GM12875 (cell line): ENCODE measurements around the gene USP48.

Source experiments
- H3K4me3 ChIP-seq: one replicate; pipeline ENCODE4 v1.5.1; 2011; ENCODE audit warnings: low read depth, low read length, control low read depth
- CTCF ChIP-seq: IDR thresholded peaks from 2 replicates; pipeline ENCODE4 v1.5.1; 2011; ENCODE audit warnings: low read depth, mild to moderate bottlenecking, control low read depth, inconsistent platforms, low read length, moderate library complexity, borderline replicate concordance; ENCODE audit not compliant: insufficient read depth

USP48 gene

DNA sequence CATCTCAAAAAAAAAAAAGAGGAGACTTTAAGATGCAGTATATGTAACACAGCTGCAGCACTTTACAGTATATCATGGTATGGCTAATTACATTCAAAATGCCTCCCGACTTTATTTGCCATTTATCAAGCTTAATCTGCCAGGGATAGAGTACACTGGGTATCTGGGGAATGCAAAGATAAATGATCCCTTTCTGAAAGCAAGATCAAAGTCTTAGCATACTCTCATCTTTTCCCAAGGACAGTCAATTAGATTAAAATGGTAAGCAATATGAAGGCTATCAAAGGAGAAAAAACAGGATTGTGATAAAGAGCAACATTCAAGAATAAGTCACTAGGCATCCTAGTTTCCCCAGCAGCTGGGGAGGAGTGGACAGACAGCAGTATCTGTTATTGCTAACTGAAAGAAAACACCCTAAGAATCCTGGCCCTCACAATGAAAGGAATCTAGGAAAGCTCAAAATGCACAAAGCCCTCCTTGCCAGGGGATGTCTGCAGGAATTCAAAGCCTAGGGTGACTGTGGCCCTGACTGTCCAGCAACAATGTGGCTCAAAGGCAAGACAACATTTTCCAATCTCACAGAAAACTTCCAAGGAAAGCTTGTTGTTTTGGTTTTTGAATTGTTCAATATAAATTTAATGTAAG is 57.1 kb downstream of the USP48 start:
- TF ChIP-seq CTCF: no peak
- no peak overlapping the region for H3K4me3 ChIP-seq

DNA sequence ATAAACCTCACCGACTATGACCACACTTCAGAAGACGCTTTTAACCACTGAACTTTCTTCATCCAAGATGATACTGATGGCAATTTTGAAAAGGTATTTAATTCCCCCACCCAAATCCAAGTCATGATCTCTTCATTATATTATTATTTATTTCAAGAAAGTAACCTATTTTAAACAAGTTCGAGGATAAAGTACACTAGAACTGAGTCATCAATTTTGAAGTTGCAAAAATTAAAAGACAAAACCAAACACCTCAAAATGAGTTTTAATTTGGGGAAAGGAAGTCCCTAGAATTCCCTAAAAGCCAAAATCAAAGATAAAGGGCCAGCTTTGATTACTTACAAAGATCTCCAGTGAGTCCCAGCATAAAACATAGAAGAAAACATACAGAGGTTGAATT is 58.4 kb downstream of the USP48 start:
- H3K4me3 ChIP-seq: no peak overlapping the region
- TF ChIP-seq CTCF: no peak

- no peak overlapping the region for H3K4me3 ChIP-seq
- no peak for TF ChIP-seq CTCF
These were observed 58.9 kb downstream of the USP48 start for GRCh38 chr1:21724098-21724497.

GRCh38 chr1:21721295-21721985 is 61.5 kb downstream of the USP48 start:
- H3K4me3 ChIP-seq: no peak overlapping the region
- no peak for TF ChIP-seq CTCF

- TF ChIP-seq CTCF: no peak
- no peak overlapping the region for H3K4me3 ChIP-seq
These were observed 66.8 kb downstream of the USP48 start for GRCh38 chr1:21716169-21716568.

DNA sequence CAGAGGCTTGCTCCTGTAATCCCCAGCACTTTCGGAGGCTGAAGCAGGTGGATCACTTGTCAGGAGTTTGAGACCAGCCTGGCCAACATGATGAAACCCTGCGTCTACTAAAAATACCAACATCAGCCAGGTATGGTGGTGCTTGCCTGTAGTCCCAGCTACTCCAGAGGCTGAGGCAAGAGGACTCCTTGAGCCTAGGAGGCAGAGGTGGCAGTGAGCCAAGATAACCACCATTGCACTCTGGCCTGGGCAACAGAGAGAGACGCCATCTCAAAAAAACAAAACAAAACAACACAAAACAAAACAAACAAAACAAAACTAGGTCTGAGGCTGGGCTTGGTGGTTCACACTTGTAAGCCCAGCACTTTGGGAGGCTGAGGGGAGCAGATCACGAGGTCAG is 75.1 kb downstream of the USP48 start:
- no peak overlapping the region for H3K4me3 ChIP-seq
- no peak for TF ChIP-seq CTCF
